Stimulated activated CD8-positive, alpha-beta memory T cell treated with anti-CD3 and anti-CD28 coated beads, Interleukin-15, amount 100 ng/mL, for 24 hours (primary cell): ENCODE data around the gene EAPP.
A peak's percentile ranks its signal among the peaks of the same experiment; 100 is the strongest.
"Not testable (repeated sequence)": the region's sequence is repeated elsewhere in the genome, so short reads cannot be mapped to it uniquely, and the experiment has no call there.

Source experiments
- DNase-seq: peaks from one replicate; pipeline ENCODE4 v3.0.0-alpha.2; 2020; ENCODE audit warnings: low read depth

The EAPP gene, protein sequence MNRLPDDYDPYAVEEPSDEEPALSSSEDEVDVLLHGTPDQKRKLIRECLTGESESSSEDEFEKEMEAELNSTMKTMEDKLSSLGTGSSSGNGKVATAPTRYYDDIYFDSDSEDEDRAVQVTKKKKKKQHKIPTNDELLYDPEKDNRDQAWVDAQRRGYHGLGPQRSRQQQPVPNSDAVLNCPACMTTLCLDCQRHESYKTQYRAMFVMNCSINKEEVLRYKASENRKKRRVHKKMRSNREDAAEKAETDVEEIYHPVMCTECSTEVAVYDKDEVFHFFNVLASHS

GRCh38 chr14:34539407-34540180, at the start of gene EAPP:
Gene EAPP, minus strand, starts transcription at chr14:34539701. Its CDS starts 73 bp downstream, at chr14:34539628.
- DNase-seq = peak; percentile 87

GRCh38 chr14:34583525-34583924, 44.0 kb upstream of the EAPP start:
- DNase-seq = no peak

GRCh38 chr14:34582117-34582680, 42.7 kb upstream of the EAPP start:
- DNase-seq = no peak

DNA sequence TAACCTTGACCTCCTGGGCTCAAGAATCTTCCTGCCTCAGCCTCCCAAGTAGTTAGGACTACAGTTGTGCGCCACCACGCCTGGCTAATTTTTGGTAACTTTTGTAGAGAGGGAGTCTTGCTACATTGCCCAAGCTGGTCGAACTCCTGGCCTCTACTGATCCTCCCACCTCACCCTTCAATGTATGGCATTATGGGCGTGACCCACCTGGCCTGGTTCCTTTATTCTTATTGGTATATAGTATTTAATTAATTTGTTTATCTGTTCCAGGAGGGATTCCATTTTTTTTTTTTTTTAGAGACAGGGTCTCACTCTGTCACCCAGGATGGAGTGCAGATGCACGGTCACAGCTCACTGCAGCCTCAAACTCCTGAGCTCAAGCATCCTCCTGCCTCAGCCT, 40.9 kb upstream of the EAPP start:
- no peak for DNase-seq

DNA sequence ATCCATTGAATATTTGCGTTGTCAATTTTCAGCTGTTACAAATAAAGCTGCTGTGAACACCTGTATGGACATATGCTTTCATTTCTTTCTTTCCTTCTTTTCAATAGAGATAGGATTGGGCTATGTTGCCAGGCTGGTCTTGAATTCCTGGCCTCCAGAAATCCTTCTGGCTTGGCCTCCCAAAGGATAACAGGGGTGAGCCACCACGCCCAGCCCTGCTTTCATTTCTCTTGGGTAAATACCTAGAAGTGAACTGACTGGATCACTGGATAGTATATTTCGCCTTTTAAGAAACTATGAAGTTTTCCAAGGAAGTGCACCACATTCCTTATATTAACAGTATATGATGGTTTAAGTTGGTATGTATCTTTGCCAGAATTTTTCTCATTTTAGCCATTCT, 32.3 kb upstream of the EAPP start:
- no peak for DNase-seq

- no peak for DNase-seq
These were observed 30.2 kb upstream of the EAPP start for GRCh38 chr14:34569750-34570149.

GRCh38 chr14:34568803-34569202, 29.3 kb upstream of the EAPP start:
- no peak for DNase-seq

- no peak for DNase-seq
These were observed 23.3 kb upstream of the EAPP start for GRCh38 chr14:34562776-34563150.

DNA sequence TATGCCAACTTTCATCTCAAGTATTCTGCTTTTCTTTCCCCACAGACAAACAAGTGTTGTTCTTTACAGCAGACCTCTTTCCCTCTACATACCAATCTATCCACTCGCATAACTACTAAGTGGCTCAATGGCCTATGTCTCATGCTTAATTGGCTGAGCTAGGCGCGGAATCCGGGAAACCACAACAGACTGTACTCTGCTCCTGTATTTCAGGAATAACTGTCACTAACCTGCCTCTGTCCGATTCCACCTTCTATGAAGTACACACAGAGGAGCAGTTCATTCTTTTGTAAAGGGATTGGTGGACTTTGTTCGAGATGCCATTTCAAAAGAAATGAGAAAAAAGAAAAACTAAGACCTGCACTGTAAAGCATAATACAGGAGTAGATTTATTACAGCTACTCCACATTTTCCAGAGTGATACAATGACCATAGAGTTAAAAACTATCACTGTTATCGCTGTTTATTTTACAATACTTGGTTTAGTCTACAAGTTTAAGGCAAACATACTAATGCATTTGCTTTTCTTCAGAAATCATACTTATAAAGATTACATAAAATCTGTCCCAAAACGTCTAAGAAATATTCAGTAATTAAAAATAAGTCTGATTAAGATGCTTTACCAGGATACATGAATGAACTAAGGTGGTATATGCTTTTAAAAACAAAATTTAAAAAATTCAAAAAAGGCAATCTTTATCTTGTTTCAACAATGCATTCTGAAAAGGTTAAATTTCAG, 22.7 kb upstream of the EAPP start:
- DNase-seq = not testable (repeated sequence)

- DNase-seq = not testable (repeated sequence)
These were observed 17.0 kb upstream of the EAPP start for GRCh38 chr14:34556498-34556829.

- not testable (repeated sequence) for DNase-seq
These were observed 16.3 kb upstream of the EAPP start for GRCh38 chr14:34555583-34556497.

DNA sequence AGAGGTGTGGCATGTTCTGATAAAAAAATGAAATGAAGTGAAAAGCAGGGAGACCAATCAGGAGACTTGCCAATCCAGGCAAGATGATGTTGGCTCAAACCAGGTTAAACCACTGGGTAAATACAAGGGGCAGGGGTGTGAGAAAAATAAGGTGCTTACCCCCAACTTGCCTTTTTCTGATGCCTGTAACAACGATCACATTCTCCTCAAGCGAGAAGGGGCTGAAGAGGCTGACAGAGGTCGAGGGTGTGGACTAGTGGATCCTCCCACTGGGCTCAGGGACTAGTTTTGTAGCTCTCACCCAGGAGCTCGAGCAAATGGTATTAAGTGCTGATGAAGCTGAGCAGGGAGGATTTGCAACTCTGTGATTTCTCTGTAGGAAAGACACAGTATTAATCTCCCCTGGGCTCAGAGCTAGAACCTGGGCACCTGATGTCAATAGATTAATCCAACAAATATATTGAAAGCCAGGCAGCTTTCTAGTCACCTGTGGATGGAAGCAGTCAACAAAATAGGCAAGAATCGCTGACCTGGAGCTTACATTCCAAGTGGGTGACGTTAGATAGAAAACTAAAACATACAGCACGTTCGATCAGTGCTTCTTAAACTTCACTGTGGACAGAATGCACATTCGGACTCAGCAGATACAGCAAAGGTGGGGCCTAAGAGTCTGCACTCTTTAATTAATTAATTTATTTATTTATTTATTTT, 15.2 kb upstream of the EAPP start:
- no peak for DNase-seq

GRCh38 chr14:34549276-34549966, 9.9 kb upstream of the EAPP start:
- not testable (repeated sequence) for DNase-seq

DNA sequence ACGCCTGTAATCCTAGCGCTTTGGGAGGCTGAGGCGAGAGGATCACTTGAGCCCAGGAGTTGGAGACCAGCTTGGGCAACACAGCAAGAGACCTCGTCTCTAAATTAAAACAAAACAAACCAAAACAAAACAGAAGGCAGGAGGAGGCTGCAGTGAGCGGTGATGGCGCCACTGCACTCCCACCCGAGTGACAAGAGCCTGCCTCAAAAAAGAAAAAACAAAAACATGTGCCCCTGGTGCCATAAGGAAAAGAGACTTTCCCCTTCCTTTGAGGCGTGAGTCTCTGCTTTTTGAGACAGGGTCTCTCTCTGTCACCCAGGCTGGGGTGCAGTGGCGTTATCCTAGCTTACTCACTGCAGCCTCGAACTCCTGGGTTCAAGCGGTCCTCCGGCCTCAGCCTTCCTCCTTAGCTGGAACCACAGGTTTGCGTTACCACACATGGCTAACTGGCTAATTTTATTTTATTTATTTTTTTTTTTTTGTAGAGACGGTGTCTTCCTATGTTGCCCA, 9.0 kb upstream of the EAPP start:
- no peak for DNase-seq

DNA sequence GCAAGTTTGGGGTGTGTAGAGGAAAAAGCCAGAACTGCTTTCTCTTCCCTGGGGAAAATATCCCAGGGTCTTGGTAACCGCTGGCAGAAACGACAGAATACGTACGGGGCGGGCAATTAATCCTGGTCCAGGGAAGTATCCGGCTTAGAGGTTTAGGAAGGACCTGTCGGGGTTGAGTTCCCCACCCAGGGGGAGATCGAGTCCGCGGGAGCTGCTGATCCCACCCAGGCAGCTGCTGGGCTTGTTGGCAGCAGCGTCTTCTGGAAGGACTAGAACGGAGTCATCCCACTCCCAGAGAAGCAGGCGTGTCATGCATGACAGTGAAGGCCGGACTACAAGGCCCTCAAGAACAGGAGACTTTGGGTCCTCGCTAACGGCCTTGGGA, 7.6 kb upstream of the EAPP start:
- not testable (repeated sequence) for DNase-seq

DNA sequence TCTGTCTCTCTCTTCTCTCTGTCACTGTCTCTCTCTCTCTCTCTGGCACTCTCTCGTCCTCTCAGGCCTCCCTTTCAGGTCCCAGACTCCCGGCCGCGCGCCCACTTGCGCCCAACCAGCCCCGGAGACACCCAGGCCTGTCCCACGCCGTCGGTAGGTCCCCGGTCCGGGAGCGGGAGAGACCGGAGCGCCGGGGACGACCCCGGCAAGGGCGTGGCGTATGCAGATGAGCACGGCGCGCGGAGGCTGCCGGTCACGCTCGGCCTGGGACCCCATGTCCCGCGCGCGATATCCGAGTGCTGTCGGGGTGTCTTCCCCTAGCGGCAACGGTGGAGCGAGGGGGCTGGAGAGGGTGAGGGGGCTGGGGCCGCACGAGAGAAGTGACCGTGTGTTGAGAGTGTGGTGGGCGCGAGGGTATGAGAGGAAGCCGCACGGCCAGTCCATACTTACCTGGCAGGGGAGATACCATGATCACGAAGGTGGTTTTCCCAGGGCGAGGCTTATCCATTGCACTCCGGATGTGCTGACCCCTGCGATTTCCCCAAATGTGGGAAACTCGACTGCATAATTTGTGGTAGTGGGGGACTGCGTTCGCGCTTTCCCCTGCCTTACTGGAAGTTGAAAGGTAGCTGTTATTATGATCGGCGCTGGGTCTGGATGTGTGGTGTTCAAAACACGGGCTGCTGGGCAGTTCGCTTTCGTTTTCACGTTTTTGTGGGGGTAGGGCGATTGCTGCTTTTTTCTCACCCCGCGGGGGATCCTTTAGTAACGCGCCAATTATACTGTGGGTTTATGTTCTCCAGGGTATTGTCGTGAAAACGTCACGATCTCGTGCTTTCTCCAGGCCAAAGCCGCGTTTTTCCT, 7.0 kb upstream of the EAPP start:
- DNase-seq = not testable (repeated sequence)

- not testable (repeated sequence) for DNase-seq
These were observed 919 bp upstream of the EAPP start for GRCh38 chr14:34540181-34541059.

GRCh38 chr14:34538871-34539406, 562 bp downstream of the EAPP start:
- no peak for DNase-seq
